Activated CD8-positive, alpha-beta T cell treated with anti-CD3 and anti-CD28 coated beads for 36 hours (primary cell): ENCODE measurements around the gene CECR2. TPM values are rescaled to one million over a fixed set of nuclear protein-coding genes. Genes with fewer than 3 reads are reported as not detected.

ENCODE experiments used
- ATAC-seq: fragments of 200-7000 bp; cut with Tn5 transposase; one replicate; pipeline ENCODE4 v1.10.0; 2021; ENCODE audit warnings: mild to moderate bottlenecking, moderate library complexity
- CTCF ChIA-PET: fragments of 350-600 bp; sonication (Branson Sonifier 250); formaldehyde crosslinking; loops from one replicate; lab custom pipeline; 2021; ENCODE audit warnings: antibody characterized with exemption; lab: Charles Lee
- POLR2A ChIA-PET: fragments of 350-600 bp; sonication (Branson Sonifier 250); formaldehyde crosslinking; loops from one replicate; lab custom pipeline; 2021; ENCODE audit warnings: antibody characterized with exemption; lab: Charles Lee
- DNase-seq: peaks from one replicate; pipeline ENCODE4 v3.0.0-alpha.2; 2020
- H3K27ac Mint-ChIP-seq: one replicate; pipeline ENCODE4 v1.8.0; 2021; ENCODE audit warnings: mild to moderate bottlenecking, mixed read lengths
- H3K27me3 Mint-ChIP-seq: one replicate; pipeline ENCODE4 v1.8.0; 2021; ENCODE audit warnings: mixed read lengths
- H3K36me3 Mint-ChIP-seq: one replicate; pipeline ENCODE4 v1.8.0; 2021; ENCODE audit warnings: low read depth, mixed read lengths
- H3K4me1 Mint-ChIP-seq: one replicate; pipeline ENCODE4 v1.8.0; 2021; ENCODE audit warnings: low read depth, mixed read lengths
- H3K4me3 Mint-ChIP-seq: one replicate; pipeline ENCODE4 v1.8.0; 2021; ENCODE audit warnings: mild to moderate bottlenecking, moderate library complexity, mixed read lengths
- H3K9me3 Mint-ChIP-seq: one replicate; pipeline ENCODE4 v1.8.0; 2021; ENCODE audit warnings: mixed read lengths
- intact Hi-C: fragments of 100-400 bp; cut with micrococcal nuclease; formaldehyde crosslinking; loops from one replicate; pipeline ENCODE4 v1.10.0; 2022
- total RNA-seq, 2 experiments: library from RNA; stranded (reverse); gene quantifications; one replicate each; pipeline ENCODE4 v1.2.3, GENCODE V29; 2021
- TF ChIP-seq, protein P1 (sequence below): fragments of 200-600 bp; IDR thresholded peaks from one replicate; pipeline ENCODE4 v1.8.0; 2022; ENCODE audit warnings: antibody characterized with exemption, mild to moderate bottlenecking

CECR2 gene
- total RNA-seq, 2 experiments from 2014 or later = 0.11 to 0.16 TPM

GRCh38 chr22:17375914-17376614 lies 6.8 kb downstream of the CECR2 start:
- ChIA-PET POLR2A (no interaction called here), CTCF (no interaction called here)
- Mint-ChIP-seq H3K4me3 (no peak overlapping the region), H3K36me3 (no peaks in the 10 kb centered on the region), H3K4me1 (peaks cover 1% of the 10 kb centered on the region), H3K27ac (no peak overlapping the region), H3K27me3 (peaks cover 27% of the 10 kb centered on the region), H3K9me3 (no peaks in the 10 kb centered on the region)
- DNase-seq = no peak
- TF ChIP-seq, protein P1, sequence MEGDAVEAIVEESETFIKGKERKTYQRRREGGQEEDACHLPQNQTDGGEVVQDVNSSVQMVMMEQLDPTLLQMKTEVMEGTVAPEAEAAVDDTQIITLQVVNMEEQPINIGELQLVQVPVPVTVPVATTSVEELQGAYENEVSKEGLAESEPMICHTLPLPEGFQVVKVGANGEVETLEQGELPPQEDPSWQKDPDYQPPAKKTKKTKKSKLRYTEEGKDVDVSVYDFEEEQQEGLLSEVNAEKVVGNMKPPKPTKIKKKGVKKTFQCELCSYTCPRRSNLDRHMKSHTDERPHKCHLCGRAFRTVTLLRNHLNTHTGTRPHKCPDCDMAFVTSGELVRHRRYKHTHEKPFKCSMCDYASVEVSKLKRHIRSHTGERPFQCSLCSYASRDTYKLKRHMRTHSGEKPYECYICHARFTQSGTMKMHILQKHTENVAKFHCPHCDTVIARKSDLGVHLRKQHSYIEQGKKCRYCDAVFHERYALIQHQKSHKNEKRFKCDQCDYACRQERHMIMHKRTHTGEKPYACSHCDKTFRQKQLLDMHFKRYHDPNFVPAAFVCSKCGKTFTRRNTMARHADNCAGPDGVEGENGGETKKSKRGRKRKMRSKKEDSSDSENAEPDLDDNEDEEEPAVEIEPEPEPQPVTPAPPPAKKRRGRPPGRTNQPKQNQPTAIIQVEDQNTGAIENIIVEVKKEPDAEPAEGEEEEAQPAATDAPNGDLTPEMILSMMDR = no peak
- intact Hi-C loops = no loop called here
- no peak for ATAC-seq

DNA sequence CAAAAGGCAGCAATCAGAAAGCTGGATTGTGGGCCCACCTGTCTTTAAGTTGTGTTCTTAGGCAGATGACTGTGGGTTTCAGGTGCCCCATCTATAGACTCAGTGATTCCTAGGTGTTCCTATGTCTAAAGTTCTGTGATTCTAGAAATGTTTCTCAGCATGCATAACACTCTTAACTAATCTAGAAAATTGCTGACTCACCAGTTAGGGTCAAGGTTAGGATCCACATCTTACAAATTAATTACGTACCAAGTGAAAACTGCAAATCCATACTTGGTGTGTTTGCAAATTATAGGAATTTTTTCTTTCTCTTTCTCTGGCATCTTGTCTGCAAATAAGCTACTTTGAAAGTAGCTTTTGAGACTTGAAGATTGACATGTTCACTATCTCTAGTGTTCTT lies 7.7 kb downstream of the CECR2 start:
- POLR2A ChIA-PET = interaction anchor here (0.7 kb wide), 1 partner anchor 111 kb away, joined by 3 read pairs; no protein-coding TSS in a partner anchor
- H3K4me3 Mint-ChIP-seq = no peak overlapping the region
- CTCF ChIA-PET = no interaction called here
- H3K27me3 Mint-ChIP-seq = peaks cover 22% of the 10 kb centered on the region
- DNase-seq (no peak), ATAC-seq (no peak)
- no peaks in the 10 kb centered on the region for H3K36me3 Mint-ChIP-seq
- H3K9me3 Mint-ChIP-seq = no peaks in the 10 kb centered on the region
- intact Hi-C loops = no loop called here
- TF ChIP-seq, protein P1 = no peak
- no peaks in the 10 kb centered on the region for H3K4me1 Mint-ChIP-seq
- H3K27ac Mint-ChIP-seq = no peak overlapping the region

- intact Hi-C loops = no loop called here
- Mint-ChIP-seq H3K9me3 (peaks cover 2% of the 10 kb centered on the region), H3K27me3 (peaks cover 10% of the 10 kb centered on the region), H3K27ac (no peak overlapping the region), H3K36me3 (no peaks in the 10 kb centered on the region), H3K4me1 (no peaks in the 10 kb centered on the region), H3K4me3 (no peak overlapping the region)
- DNase-seq (no peak), ATAC-seq (no peak)
- ChIA-PET CTCF (interaction anchor here (1.0 to 1.1 kb wide), 2 partner anchors 12 to 208 kb away, joined by 3 to 4 read pairs; no protein-coding TSS in a partner anchor), POLR2A (no interaction called here)
- TF ChIP-seq, protein P1 = no peak
Measured at GRCh38 chr22:17379944-17380343, 10.7 kb downstream of the CECR2 start.

- no peak for DNase-seq
- peaks cover 2% of the 10 kb centered on the region for H3K9me3 Mint-ChIP-seq
- ChIA-PET POLR2A (no interaction called here), CTCF (interaction anchor here (1.0 to 1.1 kb wide), 2 partner anchors 13 to 209 kb away, joined by 3 to 4 read pairs; no protein-coding TSS in a partner anchor)
- intact Hi-C loops = no loop called here
- no peaks in the 10 kb centered on the region for H3K4me1 Mint-ChIP-seq
- TF ChIP-seq, protein P1 = no peak
- no peak for ATAC-seq
- H3K27ac Mint-ChIP-seq = no peak overlapping the region
- no peaks in the 10 kb centered on the region for H3K36me3 Mint-ChIP-seq
- H3K27me3 Mint-ChIP-seq = peaks cover 8% of the 10 kb centered on the region
- H3K4me3 Mint-ChIP-seq = no peak overlapping the region
Measured at GRCh38 chr22:17380359-17381087, 11.3 kb downstream of the CECR2 start.
